ENCODE data around the gene GTF2IRD1.
A peak's percentile ranks its signal among the peaks of the same experiment; 100 is the strongest.
"Not testable (repeated sequence)": the region's sequence is repeated elsewhere in the genome, so short reads cannot be mapped to it uniquely, and the experiment has no call there.

Gene GTF2IRD1

GRCh38 chr7:74606909-74607510, 153.3 kb downstream of the GTF2IRD1 start:
- no peak for DNase-seq

GRCh38 chr7:74612015-74612829, 158.5 kb downstream of the GTF2IRD1 start:
- peak; percentile 43 to 55 for DNase-seq

DNA sequence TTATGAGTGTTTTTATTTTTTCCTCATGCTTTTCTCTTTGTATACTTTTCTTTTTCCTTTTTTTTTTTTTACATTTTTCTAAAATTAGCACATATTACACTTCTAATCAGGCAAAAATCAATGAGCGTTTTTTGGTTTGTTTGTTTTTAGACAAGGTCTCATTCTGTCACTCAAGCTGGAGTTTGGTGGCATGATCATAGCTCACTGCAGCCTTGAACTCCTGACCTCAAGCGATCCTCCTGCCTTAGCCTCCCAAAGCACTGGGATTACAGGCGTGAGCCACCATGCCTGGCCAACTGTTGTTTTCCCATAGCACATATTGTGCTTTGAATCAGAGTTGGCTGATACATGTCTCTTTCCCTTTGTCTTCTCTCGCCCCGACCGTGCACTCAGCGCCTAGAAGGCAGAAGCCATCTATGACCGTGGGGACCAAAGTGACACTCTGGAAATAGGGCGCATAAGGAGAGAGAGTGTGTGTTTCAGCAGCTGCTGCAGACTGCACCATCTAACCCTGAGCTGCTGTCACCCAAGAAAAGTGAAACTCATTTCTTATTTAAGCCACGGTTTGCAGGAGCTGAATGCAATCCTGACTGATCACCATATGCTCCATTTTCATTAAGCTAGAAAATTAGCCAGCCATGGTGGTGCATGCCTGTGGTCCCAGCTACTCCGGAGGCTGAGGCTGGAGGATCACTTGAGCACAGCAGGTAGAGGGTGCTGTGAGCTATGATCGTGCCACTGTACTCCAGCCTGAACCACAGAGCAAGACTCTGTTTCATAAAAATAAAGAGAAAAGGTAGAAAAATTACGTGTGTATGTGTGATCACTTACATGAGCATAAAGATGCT, 162.5 kb downstream of the GTF2IRD1 start:
- no peak for DNase-seq

GRCh38 chr7:74617180-74617744, 163.6 kb downstream of the GTF2IRD1 start:
- DNase-seq: no peak

- DNase-seq: peak in 1 of 2 experiments; percentile 38
These were observed 165.6 kb downstream of the GTF2IRD1 start for GRCh38 chr7:74619235-74619860.

DNA sequence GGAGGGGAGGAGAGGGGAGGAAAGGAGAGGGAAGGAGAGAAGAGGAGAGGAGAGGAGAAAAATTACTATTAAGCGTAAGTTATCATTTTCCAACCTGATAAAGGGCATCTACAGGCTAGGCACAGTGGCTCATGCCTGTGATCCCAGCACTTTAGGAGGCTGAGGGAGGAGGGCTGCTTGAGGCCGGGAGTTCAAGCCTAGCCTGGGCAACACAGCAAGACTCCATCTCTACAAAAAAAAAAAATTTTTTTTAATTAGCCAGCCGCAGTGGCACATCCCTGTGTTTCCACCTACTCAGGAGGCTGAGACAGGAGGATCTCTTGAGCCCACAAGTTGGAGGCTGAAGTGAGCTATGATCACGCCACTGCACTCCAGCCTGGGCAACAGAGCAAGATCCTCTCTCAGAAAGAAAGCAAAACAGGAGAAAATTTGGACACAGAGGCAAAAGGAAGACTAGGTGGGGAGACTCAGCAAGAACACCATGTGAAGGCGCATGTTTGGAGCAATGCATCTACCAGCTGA, 168.6 kb downstream of the GTF2IRD1 start:
- DNase-seq: no peak

- DNase-seq: no peak
These were observed 169.4 kb downstream of the GTF2IRD1 start for GRCh38 chr7:74623135-74623534.

GRCh38 chr7:74625446-74625845, 171.7 kb downstream of the GTF2IRD1 start:
- DNase-seq: no peak

GRCh38 chr7:74627661-74628411, 174.1 kb downstream of the GTF2IRD1 start:
- DNase-seq: no peak

- no peak for DNase-seq
These were observed 178.8 kb downstream of the GTF2IRD1 start for GRCh38 chr7:74632505-74632904.

- DNase-seq: no peak
These were observed 179.8 kb downstream of the GTF2IRD1 start for GRCh38 chr7:74633451-74633921.

GRCh38 chr7:74637745-74638144, 184.0 kb downstream of the GTF2IRD1 start:
- DNase-seq: no peak

GRCh38 chr7:74650055-74650454, 196.3 kb downstream of the GTF2IRD1 start:
- DNase-seq: not testable (repeated sequence)

GRCh38 chr7:74650493-74651132, 196.9 kb downstream of the GTF2IRD1 start:
- DNase-seq: not testable (repeated sequence)

- not testable (repeated sequence) for DNase-seq
These were observed 197.4 kb downstream of the GTF2IRD1 start for GRCh38 chr7:74651133-74651504.
